GM19468 (cell line): ENCODE results near the gene HES5.
"Not testable (repeated sequence)": the region's sequence is repeated elsewhere in the genome, so short reads cannot be mapped to it uniquely, and the experiment has no call there.

Experiments used
- ATAC-seq: cut with Tn5 transposase; IDR thresholded peaks from one replicate; pipeline ENCODE4 v1.9.1; 2021; ENCODE audit warnings: mild to moderate bottlenecking, moderate library complexity, moderate number of reproducible peaks; ENCODE audit not compliant: unreplicated experiment; ENCODE audit errors: extremely low read depth

The HES5 gene

DNA sequence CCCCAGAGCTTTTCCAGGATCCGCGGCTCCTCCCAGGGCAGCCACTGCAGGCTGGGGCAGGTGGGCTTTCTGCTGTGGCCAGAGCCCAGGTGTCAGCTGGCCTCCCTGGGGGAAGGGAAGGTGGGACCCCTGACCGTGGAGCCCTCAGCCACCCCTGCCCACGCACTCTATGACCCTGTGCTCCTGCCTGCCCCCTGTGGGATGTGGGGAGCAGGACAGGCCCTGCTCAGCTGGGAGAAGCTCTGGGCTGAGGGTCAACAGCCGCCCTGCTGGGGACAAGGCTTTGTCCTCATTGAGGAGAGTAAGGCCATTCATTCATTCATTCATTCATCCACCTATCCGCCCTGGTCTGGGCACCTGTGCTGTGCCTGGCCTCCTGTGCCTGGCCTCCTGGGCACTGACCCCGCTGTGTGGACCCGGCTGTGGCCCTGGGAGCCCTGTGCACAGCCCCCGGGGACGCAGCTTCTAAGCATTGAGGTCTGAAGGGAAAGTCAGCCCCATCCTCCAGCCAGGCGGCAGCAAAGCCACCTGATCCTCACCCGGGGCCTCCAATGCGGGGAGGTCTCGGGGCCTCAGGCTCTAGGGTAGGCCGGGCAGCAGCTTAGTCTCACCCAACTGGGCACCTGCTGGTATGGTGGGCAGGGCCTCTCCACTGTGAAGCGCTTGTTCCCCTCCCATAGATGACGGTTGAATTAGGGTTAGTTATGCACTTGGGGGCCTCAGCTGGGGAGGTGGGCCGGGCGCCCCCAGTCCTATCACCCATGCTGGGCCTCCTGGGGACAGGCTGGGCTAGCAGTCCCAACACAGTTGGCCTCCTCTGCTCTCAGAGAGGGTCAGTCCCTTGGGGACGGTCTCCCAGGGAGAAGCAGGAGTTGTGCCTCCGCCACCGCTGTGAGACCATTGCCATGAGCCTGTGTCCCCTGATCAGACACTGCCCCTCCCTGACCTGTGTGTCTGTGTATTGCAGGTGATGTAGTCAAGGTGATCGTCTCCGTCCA is 32.1 kb upstream of the HES5 start:
- ATAC-seq = no peak

DNA sequence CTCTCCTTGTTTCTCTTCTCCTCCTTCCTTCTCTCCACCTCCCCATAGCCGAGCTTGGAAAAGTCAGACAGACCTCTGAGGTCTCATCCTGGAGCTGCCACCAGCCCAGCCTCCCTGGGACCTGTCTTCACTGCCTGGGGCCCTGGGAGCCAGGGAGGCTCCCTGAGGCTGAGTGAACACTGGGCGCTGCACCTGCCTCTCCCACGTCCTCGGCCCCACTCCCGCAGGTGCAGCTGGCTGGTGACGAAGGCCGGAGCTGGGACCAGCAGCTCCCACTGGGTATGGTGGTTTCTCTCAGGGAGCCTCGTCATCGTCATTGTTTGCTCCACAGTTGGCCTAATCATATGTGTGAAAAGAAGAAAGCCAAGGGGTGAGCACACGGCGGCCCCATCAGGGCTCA is 31.4 kb upstream of the HES5 start:
- no peak for ATAC-seq

DNA sequence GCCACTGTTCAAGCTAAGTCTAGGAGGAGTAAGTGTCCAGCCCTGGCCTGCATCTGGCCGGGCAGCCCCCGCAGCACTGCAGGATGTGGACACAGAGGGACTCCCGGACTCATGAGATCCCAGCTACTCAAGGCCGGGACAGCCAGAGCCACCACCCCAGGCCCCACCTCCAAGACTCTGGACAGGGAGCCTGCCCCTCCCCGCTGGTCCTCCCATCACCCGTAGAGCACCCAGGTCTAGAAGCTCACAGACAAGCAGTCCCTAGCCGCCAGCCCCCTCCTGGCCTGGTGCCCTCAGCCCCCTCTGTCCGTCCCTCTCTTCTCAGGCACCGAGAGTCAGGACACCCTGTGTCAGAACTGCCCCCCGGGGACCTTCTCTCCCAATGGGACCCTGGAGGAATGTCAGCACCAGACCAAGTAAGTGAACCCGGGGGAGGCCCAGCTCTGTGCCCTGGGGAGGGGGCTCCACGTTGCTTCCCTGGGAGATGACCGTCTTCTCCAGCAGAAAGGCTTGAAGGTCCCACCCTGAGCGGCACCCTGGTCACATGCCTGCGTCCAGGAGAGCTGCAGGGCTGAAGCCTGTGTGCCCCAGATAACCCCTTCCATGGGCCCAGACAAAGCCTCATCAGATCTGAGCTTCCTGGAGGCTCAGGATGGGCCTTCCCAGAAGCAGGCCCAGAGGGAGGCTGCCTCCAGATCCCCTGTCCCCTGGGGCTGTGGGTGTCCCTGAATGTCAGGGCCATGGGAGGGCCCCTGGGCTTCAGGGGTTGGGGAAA is 30.4 kb upstream of the HES5 start:
- ATAC-seq = no peak

DNA sequence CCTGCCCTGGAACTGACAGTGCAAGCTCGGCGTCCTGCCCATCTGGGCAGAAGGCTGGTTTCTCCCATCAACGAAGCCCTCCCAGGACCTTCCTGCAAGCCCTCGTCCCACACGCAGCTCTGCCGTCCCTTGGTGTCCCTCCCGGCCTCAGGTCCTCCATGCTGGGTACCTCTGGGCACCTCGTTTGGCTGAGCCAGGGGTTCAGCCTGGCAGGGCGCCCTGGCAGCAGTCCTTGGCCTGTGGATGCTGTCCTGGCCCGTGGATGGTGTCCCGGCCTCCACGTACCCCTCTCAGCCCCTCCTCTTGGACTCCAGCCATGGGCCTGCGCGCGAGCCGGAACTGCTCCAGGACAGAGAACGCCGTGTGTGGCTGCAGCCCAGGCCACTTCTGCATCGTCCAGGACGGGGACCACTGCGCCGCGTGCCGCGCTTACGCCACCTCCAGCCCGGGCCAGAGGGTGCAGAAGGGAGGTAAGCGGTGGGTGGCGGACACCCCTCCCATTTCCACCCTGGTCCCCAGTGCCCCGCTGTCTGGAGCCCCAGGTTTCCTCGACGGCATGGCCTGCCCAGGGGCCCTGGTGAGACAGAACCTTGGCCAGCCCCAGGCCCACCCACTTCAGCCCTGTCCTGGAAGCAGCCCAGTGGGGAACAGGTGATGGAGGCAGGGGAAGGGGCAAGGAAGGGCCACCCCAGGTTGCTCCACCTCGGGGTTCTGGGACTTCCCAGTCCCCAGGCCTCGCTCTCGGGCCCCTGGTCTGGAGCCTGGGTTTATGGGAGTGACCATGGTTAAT is 29.6 kb upstream of the HES5 start:
- no peak for ATAC-seq

DNA sequence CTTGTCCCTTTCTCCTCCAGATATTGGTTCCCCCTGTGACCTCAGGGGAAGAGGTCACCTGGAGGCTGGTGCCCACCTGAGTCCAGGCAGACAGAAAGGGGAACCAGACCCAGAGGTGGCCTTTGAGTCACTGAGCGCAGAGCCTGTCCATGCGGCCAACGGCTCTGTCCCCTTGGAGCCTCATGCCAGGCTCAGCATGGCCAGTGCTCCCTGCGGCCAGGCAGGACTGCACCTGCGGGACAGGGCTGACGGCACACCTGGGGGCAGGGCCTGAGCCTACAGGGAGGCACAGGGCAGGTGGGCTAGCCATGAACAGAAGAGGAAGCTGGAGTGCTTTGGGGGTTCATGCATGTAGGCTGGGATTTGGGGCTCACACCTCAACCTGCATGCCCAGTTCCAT is 28.8 kb upstream of the HES5 start:
- no peak for ATAC-seq

DNA sequence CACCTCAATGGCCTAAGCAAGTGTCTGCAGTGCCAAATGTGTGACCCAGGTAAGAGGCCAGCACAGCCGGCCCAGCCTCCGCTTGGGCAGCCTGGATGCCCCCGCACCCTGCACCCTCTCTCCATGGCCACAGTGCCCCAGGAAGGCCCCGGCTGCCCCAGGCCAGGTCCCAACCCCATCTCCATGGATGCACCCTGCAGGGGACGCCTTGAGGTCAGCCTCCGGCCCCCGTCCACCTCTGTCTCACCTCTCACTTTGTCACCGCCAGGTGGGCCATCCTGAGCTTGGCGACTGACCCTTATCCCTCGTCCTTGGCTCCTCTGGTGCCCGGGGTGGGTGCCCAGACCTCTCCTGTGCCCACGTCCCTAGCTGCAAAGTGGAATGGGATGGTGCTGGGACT is 28.4 kb upstream of the HES5 start:
- ATAC-seq = no peak

DNA sequence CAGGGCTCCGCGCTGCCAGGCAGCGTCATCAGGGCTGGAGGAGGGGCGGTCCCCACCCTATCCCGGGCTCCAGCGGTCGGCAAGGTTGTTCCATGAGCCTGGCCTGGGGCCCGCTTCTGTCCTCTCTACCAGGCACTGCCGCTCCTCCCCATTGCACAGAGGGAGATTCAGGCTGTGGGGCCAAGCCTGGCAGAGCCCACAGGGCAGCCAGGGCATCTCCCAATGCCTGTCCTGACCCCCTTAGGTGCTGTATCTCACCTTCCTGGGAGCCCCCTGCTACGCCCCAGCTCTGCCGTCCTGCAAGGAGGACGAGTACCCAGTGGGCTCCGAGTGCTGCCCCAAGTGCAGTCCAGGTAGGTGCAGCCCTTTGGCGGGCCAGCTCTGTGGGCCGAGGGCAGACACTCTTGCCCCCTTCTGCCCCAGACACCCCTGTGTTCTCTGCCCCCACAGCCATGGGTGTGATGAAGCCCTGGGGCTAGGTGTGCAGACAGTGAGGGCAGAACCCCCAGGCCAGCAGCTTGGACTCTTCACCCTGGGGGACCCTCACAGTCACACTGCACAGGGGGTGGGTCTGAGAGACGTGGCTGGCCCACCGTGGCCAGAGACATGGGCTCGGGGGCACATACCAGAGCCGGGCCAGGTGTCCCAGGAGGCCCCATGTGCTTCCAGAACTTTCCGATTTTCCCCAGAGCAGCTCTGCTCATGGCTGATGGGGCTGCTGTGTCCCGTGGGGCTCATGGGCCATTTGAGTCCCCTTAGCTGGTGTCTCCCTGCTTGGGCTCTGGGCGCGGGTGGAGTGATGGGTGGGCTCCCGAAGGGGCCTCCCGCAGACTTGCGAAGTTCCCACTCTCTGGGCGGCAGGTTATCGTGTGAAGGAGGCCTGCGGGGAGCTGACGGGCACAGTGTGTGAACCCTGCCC is 27.7 kb upstream of the HES5 start:
- ATAC-seq = no peak

DNA sequence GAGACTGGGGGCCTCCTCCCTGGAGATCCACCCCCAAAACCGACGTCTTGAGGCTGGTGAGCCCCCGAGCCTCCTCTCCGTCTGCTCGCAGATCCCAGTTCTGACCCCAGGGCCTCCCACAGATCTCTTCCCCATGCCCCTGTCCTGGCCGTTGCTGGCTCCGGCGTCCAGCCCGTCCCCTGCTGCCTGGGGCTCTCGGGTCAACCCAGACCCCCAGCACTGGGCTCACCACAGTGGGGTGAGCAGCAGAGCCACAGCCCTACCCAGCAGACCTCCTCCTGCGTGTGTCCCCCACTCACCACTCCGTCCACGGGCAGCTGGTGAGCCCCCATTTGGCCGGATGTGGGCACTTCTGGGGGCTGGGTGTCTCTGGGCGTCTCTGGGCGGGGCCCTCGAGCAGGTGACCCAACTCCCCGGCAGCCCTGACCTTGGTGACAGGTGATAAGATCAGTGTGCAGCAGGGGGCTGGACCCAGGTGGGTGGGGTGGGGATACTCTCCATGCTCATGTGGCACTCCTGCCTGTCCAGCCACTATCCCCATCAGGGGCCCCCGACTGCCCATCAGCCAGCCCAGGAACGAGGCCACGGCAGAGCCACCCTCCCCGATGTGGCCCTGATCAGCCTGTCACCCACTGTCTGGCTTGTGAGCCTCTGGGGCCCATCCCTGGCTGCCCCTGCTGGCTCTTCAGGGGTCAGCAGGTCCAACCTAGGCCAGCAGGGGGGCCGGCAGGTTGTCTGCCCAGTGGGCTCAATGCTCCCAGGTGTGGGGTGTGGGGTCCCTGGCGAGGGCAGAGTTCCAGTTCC is 26.8 kb upstream of the HES5 start:
- no peak for ATAC-seq

DNA sequence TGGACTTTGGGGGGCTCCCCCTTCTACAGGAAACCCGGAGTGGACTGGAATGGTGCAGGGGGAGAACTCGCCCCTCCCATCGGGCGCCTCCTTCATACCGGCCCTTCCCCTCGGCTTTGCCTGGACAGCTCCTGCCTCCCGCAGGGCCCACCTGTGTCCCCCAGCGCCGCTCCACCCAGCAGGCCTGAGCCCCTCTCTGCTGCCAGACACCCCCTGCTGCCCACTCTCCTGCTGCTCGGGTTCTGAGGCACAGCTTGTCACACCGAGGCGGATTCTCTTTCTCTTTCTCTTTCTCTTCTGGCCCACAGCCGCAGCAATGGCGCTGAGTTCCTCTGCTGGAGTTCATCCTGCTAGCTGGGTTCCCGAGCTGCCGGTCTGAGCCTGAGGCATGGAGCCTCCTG is 26.2 kb upstream of the HES5 start, which contains the start of gene TNFRSF14:
Gene TNFRSF14, plus strand, starts transcription at position 95 of the 401 bp plus-strand sequence. Its CDS starts 294 bp downstream, at position 389.
- ATAC-seq = peak; percentile 26

DNA sequence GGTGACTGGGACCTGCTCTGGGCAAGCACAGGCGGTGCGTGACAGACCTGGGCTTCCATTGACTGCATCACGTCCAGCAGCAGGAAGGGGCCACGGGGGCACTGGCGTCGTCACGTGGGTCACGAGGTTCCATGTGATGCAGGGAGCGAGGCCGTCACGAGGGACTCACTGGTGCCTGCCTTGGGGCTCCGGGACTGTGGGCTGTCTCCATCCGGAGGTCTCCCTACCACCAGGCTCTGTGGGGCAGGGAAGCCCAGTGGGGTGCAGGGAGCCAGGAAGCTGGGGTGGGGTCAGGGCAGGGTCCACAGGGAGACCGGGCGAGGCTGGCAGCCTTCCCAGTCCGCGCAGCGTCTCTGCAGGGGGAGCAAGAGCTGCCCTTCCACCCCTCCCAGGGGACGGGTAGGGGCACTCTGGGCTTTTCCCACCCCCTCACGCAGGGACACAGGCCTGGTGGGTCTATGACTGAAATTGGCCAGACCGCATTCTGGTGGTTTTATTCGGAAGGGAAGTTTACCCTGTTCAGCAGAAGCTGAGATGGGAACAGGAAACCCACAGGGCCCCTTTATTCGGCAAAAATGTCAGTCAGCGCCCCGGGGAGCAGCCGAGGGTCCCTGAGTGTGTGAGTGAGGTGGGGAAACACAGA is 25.7 kb upstream of the HES5 start:
- no peak for ATAC-seq

DNA sequence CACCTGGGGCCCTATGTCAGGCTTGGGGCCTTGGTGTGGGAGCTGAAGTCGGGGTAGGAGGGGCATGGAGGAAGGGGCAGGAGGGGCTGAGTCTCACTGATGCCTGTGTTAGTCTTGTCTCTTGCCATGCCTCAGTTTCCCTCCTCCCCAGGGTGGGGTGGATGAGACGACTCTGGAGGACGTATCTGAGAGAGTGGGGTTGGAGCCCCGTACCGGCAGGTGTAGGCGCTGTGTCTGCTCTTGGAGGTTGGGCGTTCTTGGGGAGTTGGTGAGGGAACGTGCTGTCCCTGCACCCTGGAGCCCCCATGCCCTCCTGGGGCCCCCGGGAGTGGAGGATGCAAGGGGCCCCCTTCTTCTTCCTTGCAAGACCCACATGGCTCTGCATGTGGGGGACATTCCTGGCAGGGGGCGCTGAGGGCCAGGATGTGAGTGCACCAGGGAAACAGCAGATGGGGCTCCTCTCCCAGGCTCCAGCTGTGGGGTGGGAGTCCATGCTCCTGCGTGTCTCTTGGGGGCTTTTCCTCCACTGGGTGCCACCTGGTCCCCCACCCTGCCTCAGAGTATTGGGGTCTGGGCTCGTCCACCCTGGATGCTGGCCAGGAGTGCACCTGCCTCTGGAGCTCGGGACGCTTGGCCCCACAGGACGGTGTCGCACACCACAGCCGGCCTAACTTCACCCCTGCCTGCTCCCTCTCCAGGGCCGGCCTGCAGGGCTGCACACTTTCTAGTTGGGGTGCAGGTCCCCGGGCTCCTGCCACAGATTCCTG is 24.7 kb upstream of the HES5 start:
- no peak for ATAC-seq

DNA sequence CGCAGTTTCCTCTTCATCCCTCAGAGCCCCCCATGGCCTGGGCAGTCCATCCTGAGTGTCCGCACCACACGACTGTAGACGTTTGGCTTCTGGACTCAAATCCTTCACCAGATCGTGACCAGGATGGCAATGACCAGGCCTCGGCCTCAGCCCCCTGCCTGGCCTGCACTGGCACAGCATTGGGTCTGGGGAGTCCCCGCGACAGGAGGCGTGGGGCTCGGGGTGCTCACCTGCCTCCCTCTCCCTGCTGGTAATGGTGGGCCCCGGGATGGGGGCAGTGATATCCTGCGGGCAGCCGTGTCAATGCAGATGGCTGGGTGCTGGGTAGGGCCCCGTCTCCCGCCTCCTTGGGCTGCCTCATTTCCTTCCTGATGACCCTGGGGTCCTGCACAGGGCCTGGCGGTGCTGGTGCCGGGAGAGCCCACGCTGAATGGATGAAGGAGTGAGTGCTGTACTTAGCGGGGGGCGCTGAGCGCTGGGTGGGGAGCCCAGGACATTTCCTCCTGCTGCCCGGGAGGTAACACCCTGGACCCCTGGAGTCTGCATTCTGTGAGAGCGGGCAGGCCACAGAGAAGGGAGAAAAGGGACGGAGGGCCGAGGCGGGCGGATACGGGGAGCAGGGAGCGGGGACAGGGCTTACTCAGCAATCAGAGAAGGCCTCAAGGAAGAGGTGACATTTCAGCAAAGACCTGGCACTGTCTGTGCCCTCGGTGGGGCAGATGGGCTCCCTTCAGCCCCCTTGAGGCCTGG is 24.0 kb upstream of the HES5 start:
- ATAC-seq = no peak

DNA sequence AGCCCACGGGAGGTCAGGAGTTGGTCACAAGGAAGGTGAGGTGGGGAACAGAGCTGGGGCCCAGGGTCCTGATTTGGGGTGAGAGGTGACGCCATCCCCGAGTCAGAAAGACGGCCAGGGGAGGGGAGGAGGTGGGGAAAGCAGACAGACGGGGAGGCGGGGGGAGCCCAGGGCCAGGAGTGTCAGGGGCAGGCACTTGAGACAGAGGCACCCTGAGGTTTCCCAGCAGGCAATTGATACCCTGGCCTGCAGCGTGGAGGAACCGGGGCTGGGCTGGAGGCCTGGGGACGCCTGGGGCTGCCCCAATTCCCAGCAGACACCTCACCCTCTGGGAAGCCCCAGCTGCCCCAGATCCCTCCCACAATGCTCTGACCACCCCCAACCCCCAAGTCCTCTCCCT is 23.0 kb upstream of the HES5 start:
- not testable (repeated sequence) for ATAC-seq

DNA sequence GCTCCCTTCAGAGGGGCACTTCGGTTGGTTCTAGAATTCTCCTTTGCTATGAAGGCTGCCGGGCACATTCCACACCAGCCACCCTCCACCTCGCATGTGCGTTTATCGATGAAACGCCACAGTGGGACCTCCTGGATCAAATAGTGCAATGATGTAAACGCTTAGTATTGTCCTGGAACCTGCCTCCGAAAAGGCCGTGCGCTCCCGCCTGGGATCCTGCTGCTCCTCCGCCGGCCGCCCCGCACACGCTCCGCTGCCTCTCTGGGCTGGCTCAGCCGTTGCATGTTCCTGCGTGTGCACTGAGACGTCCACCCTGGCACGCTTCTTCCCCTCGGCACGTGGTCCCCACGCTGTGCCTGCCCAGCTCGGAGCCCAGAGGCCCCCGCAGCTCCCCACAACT is 22.1 kb upstream of the HES5 start:
- no peak for ATAC-seq

DNA sequence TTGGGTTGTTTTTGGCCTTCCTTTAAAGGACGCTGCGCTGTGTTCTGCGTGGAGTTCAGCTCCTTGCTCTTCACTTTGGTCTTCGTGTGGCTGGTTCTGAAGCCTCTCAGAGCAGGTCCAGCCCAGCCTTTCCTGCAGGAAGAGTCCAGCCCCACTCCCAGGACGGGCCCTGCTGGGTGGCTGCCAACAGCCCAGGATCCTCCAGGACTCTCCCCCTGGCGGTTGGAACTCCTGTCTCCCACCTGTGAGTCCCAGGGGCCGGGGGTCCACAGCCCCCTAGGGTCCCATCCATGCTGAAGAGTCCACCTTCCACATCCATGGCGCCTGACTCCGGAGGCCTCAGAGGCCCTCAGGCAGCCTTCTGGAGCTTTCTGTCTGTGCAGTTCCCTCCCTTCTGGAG is 21.5 kb upstream of the HES5 start:
- ATAC-seq = not testable (repeated sequence)

DNA sequence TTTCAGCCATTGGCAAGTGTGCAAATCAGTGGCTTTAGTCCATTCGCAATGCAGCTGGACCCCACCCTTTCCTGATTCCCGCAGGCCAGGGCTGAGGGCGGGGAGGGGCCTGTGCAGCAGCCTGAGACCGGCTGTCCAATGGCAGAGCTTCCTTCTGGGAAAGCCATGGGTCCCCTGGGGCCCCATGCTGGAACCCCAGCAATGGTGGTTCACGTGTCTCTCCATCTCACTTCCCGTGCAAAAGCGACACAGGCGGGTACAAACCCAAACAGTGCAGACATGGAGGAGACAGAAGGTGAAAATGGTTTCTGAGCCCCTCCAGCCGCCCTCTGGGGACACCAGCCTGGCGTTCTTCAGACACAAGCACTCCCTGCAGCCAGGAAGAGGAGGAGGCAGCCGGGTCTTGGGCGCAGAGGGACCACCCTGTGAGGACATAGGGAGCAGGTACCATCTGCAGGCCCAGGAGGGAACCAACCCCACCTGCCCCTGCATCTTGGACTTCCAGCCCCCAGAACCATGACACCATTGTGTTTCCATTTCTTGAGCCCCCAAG is 20.3 kb upstream of the HES5 start:
- ATAC-seq = not testable (repeated sequence)
